ENCODE results near the gene HPGDS.

- TF ChIP-seq POLR2A (IDR thresholded peaks at IDR 0.05) (no peak), CTCF (IDR thresholded peaks at IDR 0.05) (no peak)
Measured at GRCh38 chr4:94274912-94275311, 67.7 kb downstream of the HPGDS start.
